Skin of body (tissue), 2 donors: Measurements from ENCODE around the gene DOCK8. TPM values are rescaled to one million over a fixed set of nuclear protein-coding genes. Genes with fewer than 3 reads are reported as not detected.
"Not testable (repeated sequence)": the region's sequence is repeated elsewhere in the genome, so short reads cannot be mapped to it uniquely, and the experiment has no call there.

ENCODE experiments used
- DNase-seq: peaks from one replicate; lab custom pipeline; 2025; lab: John Stamatoyannopoulos, UW
- total RNA-seq: library from RNA; depleted of rRNA; stranded (reverse); fragments of >200 nt; gene quantifications from one replicate; pipeline ENCODE4 v1.2.3, GENCODE V29; 2014

Gene DOCK8
- total RNA-seq, 1 donor from 2014 or later = 12.1 TPM

- no peak for DNase-seq
Observed at GRCh38 chr9:406886-407654, 192.4 kb downstream of the DOCK8 start.

DNA sequence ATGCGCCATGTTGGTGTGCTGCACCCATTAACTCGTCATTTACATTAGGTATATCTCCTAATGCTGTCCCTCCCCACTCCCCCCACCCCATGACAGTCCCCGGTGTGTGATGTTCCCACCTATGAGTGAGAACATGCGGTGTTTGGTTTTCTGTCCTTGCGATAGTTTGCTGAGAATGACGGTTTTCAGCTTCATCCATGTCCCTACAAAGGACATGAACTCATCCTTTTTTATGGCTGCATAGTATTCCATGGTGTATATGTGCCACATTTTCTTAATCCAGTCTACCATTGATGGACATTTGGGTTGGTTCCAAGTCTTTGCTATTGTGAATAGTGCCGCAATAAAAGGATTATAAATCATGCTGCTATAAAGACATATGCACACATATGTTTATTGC lies 195.0 kb downstream of the DOCK8 start:
- not testable (repeated sequence) for DNase-seq

DNA sequence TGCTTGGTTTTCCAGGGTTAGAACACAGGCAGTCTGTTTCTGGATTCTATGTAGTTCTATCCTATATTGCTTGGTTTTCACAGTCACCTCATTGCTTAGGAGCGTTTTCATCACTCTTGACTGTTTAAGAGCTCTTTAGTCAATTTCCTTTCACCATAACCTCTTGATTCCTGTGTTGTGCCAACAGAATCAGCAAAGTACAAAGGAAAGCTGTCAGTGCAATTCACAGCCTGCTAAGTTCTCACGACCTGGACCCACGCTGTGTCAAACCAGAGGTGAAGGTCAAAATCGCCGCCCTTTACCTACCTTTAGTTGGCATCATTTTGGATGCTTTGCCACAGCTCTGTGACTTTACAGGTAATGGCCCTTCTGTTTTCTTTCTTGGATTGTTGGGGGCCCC lies 199.9 kb downstream of the DOCK8 start:
- DNase-seq = no peak

- peak; percentile 92 for DNase-seq
Observed at GRCh38 chr9:419571-420171, 205.0 kb downstream of the DOCK8 start.

DNA sequence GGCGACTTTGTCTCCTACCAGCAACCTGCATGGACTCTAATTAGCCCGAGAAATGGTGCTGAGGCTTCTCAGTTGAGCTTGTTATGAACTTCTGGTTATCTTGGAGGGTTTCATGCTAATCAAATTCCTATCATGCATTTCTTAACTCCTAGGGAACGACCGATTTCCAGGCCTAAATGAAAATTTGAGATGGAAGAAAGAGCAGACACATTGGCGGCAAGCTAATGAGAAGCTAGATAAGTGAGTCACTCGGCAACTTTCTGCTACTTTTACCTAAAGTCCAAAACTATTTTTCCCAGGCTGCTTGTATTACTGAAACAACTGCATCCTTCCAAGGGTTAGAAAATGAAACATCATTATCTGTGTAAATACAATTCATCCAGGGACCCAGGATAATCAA lies 207.2 kb downstream of the DOCK8 start:
- DNase-seq = no peak

- DNase-seq = no peak
Observed at GRCh38 chr9:426264-426663, 211.6 kb downstream of the DOCK8 start.

DNA sequence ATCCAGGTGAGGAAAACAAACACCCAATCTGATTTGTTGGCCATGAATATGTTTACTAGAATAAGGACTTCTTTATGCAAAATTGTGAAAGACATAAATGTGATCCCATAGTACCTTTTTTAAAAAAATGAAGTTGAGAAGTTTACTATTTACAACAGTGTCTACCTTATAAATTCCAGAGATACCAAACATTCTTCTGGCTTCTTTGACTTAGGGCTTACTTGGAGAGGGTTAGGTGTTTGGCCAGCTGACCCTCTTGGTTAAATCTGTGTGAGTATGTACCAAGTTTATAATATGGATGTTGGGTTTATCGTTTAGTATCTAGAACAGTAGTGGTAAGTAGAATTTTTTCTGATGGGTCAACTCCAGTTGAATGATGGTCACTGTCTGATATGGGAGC lies 212.3 kb downstream of the DOCK8 start:
- no peak for DNase-seq

- DNase-seq = no peak
Observed at GRCh38 chr9:431701-432100, 217.0 kb downstream of the DOCK8 start.

GRCh38 chr9:436482-436881 lies 221.8 kb downstream of the DOCK8 start:
- no peak for DNase-seq

- no peak for DNase-seq
Observed at GRCh38 chr9:437066-437465, 222.4 kb downstream of the DOCK8 start.

GRCh38 chr9:437574-438001 lies 222.9 kb downstream of the DOCK8 start:
- DNase-seq = peak; percentile 90

GRCh38 chr9:438066-438465 lies 223.4 kb downstream of the DOCK8 start:
- peak; percentile 69 for DNase-seq

- no peak for DNase-seq
Observed at GRCh38 chr9:438961-439768, 224.5 kb downstream of the DOCK8 start.

GRCh38 chr9:441126-441525 lies 226.5 kb downstream of the DOCK8 start:
- DNase-seq = no peak

DNA sequence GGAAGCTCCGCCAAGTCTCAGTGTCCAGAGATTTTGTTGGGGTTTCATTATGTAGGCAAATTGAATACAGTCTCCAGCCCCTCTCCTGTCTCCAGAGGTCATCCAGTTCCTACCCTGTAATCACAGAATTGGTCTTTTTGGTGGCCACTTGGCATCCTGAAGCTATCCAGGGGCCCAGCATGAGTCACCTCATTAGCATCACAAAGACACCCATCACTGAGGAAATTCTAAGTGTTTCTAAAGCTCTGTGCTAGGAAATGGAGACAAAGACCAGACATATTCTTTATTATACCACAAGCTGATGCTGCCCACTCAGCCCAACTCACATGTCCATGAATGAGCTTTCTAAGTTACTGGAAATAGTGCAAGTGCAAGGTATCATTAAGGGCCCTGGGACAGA lies 229.9 kb downstream of the DOCK8 start:
- DNase-seq = no peak

- DNase-seq = peak; percentile 52
Observed at GRCh38 chr9:445033-445432, 230.4 kb downstream of the DOCK8 start.

DNA sequence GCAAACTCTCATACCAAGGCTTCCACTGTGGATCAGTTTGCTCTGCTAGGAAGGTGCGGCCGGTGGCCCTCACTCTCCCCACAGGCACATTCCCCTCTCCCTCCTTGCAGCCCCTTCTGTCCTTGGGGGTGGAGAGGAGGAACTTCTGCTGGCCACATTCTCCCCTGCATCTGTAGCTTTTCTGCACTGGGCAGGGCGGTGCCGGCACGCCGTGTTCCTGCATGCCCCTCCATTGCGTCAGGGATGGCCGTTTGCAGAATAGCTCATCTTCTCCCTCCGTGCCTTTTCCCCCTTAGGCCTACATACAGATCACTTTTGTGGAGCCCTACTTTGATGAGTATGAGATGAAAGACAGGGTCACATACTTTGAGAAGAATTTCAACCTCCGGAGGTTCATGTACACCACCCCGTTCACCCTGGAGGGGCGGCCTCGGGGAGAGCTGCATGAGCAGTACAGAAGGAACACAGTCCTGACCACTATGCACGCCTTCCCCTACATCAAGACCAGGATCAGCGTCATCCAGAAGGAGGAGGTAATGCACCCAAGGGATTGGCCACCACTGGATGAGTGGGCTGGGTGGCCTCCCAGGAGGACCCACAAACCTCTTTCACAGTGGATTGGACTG lies 231.5 kb downstream of the DOCK8 start:
- DNase-seq = no peak

- no peak for DNase-seq
Observed at GRCh38 chr9:447230-448025, 232.8 kb downstream of the DOCK8 start.

DNA sequence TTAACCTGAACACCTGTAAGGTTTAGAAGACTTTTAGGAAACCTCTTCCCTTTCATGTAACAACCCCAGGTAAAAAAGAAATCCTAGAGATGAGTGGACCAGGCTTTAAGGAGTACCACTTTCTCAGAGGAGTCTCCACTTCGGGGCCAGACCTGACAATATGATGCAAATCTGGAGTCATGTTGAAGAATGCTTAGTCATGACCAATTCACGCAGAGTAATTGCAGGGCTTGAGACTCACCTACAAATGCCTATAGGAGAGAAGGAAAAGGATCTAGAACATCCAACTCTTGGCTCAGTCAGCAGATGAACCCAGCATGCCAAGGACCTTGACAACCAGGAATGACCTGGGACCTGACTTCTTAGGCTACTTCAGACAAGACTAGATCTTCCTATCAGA lies 235.4 kb downstream of the DOCK8 start:
- DNase-seq = no peak

GRCh38 chr9:450561-450960 lies 235.9 kb downstream of the DOCK8 start:
- no peak for DNase-seq

GRCh38 chr9:453832-454231 lies 239.2 kb downstream of the DOCK8 start:
- DNase-seq = no peak
